GM19238 (cell line): ENCODE data around the gene PTK7.

Experiments used
- DNase-seq: peaks from one replicate; pipeline ENCODE4 v3.0.0; 2011; ENCODE audit warnings: low spot score; ENCODE audit not compliant: insufficient read length

PTK7 gene

DNA sequence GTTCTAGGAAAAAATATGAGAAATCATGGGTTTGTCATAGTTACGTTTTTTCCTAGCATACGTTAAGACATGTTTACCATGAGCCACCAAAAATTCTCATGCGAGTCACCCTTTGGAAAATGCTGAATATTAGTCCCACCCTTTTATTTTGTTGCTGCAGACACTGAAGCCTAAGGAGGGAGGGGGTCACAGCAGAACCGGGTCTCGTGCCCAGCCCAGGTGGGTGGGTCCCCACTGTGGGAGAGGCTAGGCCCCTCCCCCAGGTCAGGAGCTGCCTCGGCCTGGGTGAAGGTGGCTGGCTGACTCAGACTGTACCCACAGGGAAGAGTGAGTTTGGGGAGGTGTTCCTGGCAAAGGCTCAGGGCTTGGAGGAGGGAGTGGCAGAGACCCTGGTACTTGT, 68.8 kb downstream of the PTK7 start:
- no peak for DNase-seq

DNA sequence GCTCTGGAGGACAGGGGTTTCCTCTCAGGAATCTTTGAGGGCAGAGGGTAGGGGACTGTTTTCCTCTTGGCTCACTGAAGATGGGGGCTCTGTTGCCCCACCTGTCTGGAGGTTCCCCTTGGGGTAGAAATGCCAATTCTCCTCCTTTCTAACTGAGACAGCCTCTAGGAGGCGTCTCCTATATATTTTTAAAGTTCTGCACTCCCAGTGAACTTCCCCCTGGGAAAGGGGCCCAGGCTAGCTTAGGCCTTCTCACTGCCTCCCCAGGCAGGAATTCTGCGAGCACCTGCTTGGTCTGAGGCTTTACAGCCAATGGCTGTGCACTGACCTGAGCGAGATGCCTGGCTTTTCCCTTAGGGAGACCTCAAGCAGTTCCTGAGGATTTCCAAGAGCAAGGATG, 70.1 kb downstream of the PTK7 start:
- DNase-seq: no peak

- no peak for DNase-seq
These were observed 70.9 kb downstream of the PTK7 start for GRCh38 chr6:43146709-43147688.

DNA sequence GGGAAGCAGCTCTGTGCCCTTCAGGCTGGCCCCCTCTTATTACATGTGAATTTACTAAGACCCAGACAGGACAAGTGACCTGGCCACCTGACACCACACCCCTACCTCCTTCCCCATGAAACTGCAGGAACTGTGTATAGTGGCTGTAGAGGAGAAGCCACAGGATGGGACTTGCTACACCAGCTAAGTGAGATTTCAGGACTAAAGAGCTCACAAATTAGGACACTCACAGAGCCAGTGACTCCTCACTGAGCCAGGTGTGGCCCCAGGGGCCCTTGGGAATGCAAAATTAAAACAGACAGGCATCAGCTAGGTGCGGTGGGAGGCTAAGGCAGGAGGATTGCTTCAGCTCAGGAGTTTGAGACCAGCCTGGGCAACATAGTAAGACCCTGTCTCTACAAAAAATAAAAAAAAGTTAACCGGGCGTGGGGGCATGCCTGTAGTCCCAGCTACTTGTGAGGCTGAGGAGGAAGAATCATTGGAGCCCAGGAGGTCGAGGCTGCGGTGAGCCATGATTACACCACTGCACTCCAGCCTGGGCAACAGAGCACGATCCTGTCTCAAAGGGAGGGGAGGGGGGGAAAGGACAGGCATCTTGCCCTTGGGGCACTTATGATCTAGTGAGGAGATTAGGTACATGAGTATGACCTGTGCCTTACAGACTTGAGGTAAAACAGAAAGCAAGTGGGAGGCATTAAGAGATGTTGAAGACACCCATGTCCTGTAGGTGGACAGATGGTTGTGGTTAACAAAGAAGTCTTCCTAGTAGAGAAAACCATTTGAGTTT, 71.8 kb downstream of the PTK7 start:
- DNase-seq: no peak

DNA sequence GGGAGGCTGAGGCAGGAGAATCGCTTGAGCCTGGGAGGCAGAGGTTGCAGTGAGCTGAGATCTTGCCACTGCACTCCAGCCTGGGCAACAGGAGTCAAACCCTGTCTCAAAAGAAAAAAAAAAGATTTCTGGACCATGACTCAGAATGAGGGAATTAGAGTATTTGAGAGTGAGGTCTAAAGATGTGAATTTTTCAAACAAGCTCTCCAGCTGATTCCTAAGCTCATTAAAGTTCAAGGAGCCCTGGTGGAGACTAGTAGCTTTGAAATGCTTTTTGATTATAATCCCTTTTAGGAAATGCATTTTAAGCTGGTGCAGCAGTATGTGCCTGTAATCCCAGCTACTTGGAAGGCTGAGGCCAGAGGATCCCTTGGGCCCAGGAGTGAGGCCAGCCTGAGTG, 73.2 kb downstream of the PTK7 start:
- no peak for DNase-seq

- no peak for DNase-seq
These were observed 74.1 kb downstream of the PTK7 start for GRCh38 chr6:43150051-43150751.

- DNase-seq: no peak
These were observed 83.5 kb downstream of the PTK7 start for GRCh38 chr6:43159599-43159998.

GRCh38 chr6:43163899-43164298, 87.8 kb downstream of the PTK7 start:
- DNase-seq: no peak

GRCh38 chr6:43170417-43170930, 94.4 kb downstream of the PTK7 start:
- no peak for DNase-seq

GRCh38 chr6:43170931-43171706, 95.0 kb downstream of the PTK7 start, which contains the start of gene SRF:
Gene SRF (plus strand): TSS chr6:43171269. CDS start chr6:43171657, 388 bp downstream.
- DNase-seq: peak; percentile 91

DNA sequence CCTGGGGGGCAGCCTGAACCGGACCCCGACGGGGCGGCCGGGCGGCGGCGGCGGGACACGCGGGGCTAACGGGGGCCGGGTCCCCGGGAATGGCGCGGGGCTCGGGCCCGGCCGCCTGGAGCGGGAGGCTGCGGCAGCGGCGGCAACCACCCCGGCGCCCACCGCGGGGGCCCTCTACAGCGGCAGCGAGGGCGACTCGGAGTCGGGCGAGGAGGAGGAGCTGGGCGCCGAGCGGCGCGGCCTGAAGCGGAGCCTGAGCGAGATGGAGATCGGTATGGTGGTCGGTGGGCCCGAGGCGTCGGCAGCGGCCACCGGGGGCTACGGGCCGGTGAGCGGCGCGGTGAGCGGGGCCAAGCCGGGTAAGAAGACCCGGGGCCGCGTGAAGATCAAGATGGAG, 95.6 kb downstream of the PTK7 start:
- DNase-seq: peak; percentile 19

GRCh38 chr6:43172104-43173007, 96.2 kb downstream of the PTK7 start:
- DNase-seq: peak; percentile 31

GRCh38 chr6:43173591-43174262, 97.6 kb downstream of the PTK7 start:
- DNase-seq: no peak

DNA sequence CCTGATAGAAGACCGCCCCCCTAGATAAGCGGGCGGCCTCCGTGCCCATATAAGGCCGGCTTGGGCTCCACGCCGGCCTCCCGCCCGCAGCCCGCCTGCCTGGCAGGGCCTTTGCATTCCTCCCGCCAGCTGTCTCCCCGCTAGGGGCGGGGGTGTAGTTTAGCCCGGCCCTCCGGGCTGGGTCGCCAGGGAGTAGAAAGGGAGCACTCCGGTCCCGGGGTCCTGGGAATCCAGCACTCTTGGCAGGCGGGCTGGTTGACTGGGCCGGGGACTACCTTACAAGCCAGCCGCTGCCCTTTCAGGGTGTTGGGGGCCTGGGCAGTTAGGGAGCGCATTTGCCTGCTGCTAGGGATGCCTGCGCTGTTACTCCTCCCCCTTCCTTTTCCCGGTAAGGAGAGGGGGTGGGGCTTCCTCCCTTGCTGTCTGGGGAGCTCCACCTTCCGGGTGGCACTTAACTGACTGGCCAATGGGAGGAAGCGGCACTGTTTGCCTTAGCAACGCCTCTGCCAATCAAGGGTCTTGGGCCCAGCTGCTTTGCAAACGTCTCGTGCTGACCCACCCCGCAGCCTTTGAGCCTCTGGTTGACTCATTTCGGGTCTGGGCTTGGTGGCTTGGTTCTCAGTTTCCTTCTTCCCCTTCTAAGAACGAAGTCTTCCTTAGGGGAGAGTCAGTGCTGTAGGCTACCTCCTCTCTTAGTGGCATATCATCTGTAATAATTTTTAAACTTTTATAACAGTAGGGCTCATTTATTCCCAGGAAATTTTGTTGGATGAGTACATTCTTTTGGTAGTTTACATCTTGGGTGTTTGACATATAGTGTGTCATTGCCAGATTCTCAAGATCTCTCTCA, 98.4 kb downstream of the PTK7 start:
- peak; percentile 99 for DNase-seq

DNA sequence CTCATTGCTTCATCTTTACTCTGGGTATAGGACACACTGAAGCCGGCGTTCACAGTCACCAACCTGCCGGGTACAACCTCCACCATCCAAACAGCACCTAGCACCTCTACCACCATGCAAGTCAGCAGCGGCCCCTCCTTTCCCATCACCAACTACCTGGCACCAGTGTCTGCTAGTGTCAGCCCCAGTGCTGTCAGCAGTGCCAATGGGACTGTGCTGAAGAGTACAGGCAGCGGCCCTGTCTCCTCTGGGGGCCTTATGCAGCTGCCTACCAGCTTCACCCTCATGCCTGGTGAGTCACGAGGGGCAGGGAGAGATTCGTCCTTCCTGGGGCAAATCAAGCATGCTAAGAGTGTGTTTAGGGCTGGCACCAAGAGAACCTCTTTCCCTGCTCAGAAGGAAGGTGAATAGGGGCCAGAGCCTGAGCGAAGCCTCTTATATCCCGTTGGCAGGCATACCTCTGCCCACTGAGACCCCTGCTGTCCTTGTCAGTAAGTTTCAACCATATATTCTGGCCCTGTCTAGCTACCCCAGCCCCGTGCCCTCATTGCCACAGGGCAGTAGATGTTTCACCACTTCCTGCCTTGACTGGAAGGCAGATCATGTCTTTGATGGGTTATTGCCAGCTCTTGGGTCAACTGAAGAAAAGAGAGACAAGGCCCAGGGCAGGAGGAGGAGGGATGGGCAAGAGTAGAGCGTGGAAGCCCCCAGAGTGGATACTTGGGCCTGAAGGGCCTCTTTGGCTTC, 99.7 kb downstream of the PTK7 start:
- no peak for DNase-seq

DNA sequence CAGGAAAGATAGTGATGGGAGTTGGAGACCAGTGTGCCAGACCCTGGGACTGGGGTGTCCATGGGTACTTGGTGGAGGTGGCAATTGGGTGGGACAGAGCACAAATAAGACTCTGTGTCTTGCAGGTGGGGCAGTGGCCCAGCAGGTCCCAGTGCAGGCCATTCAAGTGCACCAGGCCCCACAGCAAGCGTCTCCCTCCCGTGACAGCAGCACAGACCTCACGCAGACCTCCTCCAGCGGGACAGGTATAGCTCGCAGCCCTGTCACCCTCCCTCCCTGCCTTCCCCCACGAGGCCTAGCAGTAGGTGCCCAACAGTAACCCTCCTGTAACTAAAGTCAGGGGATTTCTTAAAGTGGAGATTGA, 100.3 kb downstream of the PTK7 start:
- DNase-seq: no peak

GRCh38 chr6:43178150-43178549, 102.0 kb downstream of the PTK7 start:
- DNase-seq: no peak
